GM10847 (cell line): ENCODE data around the gene CDC42BPA.

ENCODE experiments used
- POLR2A ChIP-seq: IDR thresholded peaks from 2 replicates; pipeline ENCODE4 v1.6.1; 2011; ENCODE audit not compliant: insufficient read length; ENCODE audit errors: extremely low read depth

The CDC42BPA gene

GRCh38 chr1:226960944-226961765, 357.1 kb downstream of the CDC42BPA start:
- TF ChIP-seq POLR2A, result no peak

- no peak for TF ChIP-seq POLR2A
Measured at GRCh38 chr1:226960256-226960655, 358.0 kb downstream of the CDC42BPA start.

GRCh38 chr1:226958300-226958699, 360.0 kb downstream of the CDC42BPA start:
- TF ChIP-seq POLR2A, result no peak

GRCh38 chr1:226957714-226958113, 360.6 kb downstream of the CDC42BPA start:
- no peak for TF ChIP-seq POLR2A

GRCh38 chr1:226956942-226957713, 361.2 kb downstream of the CDC42BPA start:
- no peak for TF ChIP-seq POLR2A

GRCh38 chr1:226954777-226955176, 363.5 kb downstream of the CDC42BPA start:
- no peak for TF ChIP-seq POLR2A

GRCh38 chr1:226954337-226954736, 364.0 kb downstream of the CDC42BPA start:
- no peak for TF ChIP-seq POLR2A

GRCh38 chr1:226953175-226953800, 365.0 kb downstream of the CDC42BPA start:
- no peak for TF ChIP-seq POLR2A

GRCh38 chr1:226952118-226952441, 366.2 kb downstream of the CDC42BPA start:
- no peak for TF ChIP-seq POLR2A

GRCh38 chr1:226951286-226952117, 366.8 kb downstream of the CDC42BPA start:
- TF ChIP-seq POLR2A, result no peak

- no peak for TF ChIP-seq POLR2A
Measured at GRCh38 chr1:226950871-226951270, 367.4 kb downstream of the CDC42BPA start.

- TF ChIP-seq POLR2A, result no peak
Measured at GRCh38 chr1:226950316-226950715, 368.0 kb downstream of the CDC42BPA start.

GRCh38 chr1:226949401-226949800, 368.9 kb downstream of the CDC42BPA start:
- no peak for TF ChIP-seq POLR2A

- TF ChIP-seq POLR2A, result no peak
Measured at GRCh38 chr1:226948996-226949395, 369.3 kb downstream of the CDC42BPA start.

GRCh38 chr1:226948480-226948879, 369.8 kb downstream of the CDC42BPA start:
- no peak for TF ChIP-seq POLR2A
